Measurements from ENCODE around the gene INPP5E. TPM values are rescaled to one million over a fixed set of nuclear protein-coding genes. Genes with fewer than 3 reads are reported as not detected.

INPP5E gene
- total RNA-seq, 1 donor from 2014 or later, result 4.0 TPM

DNA sequence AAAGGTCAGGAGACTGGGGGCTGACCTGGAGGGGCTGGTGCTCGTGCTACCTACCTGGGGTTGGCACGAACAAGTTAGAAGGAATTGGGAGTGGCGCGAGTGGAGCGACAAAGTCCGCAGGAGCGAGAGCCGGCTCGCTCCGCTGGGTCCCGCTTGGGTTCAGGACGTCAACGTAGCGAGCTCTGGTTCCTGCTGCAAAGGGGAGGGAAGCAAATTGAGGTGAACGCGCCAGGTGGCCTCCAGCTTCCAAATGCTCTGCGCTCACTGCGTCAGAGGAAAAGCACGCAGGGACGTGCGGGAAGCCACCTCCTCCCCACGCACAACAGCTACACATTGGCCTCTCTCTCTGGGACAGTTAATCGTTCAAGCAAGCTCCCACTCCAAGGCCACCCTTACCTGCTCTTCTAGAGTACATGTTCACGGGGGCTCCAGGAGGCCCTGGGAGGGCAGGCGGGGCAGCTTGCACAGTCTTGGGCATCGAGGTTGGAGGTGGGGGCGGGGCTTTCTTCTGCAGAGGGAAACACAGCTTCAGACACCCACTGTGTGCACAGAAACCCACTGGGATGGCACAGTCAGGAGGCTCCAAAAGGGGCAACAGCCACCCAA, 7.6 kb upstream of the INPP5E start:
- DNase-seq (ENCODE audit: low read depth in 2 of 2), result no peak

DNA sequence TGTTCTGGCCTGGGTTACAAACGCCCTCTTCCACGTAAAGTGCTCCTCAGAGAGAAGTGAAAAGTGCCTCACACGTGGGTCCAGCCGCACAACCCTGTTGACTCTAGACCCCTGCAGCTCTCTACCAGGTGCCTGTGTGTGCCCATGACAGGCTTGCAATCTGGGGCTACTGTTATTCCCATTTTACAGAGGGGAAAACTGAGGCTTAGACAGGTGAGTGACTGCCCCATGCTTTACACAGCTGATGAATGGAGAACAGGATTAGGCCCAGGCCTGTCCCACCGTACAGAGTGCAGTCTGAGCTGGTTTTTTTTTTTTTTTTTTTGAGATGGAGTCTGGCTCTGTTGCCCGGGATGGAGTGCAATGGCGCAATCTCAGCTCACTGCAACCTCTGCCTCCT, 6.2 kb upstream of the INPP5E start:
- DNase-seq (ENCODE audit: low read depth in 2 of 2), result no peak

DNA sequence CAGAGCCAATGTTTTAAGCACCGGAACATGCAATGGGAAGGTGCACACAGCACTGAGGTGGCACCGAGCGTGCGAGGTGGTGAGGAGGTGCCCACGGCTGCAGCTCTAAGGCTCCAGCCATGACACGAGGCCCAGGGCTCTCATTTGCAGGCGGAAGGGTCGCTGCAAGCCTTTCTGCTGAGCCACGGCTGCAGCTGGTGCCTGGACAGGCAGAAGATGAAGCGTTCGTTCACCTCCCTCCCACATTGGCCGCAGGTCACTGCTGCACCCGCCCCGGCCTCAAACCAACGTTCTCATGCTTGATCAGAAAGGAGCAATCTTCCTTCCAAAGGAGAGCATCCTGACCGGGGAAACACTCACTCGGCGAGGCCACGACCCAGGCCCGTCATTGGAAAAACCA, 4.5 kb upstream of the INPP5E start:
- DNase-seq (ENCODE audit: low read depth in 2 of 2), result no peak

DNA sequence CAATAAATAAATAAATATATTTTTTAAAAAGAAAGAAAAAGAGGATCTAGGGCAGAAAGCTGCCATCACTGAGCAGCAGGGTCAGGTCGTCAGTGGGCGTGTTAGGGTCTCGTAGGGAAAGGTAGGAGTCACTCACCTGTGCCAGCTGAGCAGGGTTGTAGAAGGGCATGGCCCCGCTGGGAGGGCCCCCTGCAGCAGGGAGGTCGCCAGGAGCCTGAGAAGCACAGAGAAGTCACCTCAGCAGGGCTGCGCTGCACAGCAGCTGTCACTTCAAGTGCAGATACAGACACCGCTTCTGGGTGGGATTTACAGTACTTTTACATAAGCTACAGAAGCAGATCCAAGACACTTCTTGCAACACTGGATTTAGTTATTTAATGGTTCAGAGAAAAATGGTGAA, 4.0 kb upstream of the INPP5E start:
- DNase-seq (ENCODE audit: low read depth in 2 of 2), result no peak

DNA sequence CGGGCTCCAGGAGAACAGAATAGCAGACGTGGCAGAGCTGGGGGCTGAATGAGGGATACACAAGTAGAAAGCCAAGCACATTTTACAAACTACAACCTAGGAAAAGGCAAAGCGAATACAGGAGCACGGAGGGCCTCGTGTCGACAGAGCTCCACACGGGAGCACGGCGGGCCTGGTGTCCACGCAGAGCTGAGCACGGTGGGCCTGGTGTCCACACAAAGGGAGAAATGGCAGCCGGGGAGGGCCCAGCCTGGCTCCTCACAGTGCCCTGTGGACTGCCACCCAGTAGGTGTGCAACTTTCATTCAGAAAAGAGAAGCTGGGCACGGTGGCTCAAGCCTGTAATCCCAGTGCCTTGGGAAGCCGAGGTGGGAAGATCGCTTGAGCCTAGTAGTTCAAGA, 3.4 kb upstream of the INPP5E start:
- no peak for DNase-seq (ENCODE audit: low read depth in 2 of 2)

DNA sequence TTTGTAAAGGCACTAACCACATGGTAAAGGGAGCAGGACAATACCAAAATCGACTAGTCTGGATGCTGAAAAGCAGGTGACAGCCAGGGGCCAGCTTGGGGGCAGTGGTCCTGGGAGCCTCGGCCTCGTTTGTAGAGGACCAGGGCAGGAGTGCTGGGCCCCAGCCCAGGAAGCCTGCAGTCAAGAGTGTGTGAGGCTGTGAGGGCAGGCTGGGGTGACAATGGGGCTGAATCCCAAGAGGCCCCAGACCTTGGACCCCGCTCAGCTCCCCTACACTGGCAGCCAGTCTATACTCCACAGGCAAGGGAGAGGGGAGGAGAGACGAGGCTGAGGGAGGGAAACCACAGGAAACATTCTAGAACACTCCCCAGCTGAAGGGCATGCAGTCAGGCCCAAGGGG, 2.6 kb upstream of the INPP5E start:
- no peak for DNase-seq (ENCODE audit: low read depth in 2 of 2)

DNA sequence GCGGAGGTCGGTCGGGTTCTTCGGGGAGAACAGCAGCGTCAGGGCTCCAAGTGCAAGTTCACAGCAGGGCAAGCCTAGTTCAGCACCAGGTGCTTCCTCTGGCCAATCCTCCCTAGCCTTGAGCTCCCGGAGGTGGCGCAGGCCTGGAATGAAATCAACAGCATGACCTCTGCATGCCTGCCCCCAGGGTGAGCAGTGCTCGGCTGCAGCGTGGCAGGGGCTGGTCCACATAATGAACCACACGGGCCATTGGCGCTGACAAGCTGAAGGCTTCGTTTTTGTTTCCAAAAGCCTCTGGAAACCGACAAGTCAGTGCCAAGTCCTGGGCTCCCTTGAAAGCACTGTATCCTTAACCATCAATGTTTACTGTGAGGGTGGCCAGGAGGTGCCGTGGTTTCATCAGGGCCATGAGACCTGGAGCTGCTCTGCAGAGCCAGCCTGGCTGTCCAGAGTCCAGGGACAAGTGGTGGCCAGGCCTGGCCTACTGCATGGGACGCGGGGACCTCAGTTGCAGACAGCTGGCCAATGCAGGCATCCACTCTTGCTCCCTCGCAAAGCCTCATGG, 2.1 kb upstream of the INPP5E start:
- no peak for DNase-seq (ENCODE audit: low read depth in 2 of 2)

DNA sequence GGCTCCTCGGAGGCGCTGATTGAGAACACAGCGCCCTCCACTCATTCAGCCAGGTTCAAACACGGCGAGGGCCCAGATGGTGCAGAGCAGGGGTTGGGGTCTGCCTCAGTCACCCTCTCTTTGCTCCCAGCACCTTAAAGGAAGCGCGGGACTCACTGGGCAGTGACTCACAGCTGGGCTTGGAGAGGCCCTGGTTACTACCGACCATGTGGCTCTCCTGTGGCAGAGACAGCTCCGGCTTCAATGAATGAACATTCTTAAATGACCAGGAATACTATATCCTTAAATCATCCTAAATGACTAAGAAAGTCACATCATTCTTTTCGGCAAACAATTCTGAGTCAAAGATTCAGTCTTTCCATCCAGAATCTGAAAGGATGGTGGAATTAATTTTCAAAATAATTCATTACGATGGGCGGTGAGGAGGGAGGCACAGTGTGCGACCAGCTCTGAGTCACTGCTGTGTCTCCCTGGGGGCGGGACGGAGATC, 1.6 kb upstream of the INPP5E start:
- DNase-seq (ENCODE audit: low read depth in 2 of 2), result no peak

DNA sequence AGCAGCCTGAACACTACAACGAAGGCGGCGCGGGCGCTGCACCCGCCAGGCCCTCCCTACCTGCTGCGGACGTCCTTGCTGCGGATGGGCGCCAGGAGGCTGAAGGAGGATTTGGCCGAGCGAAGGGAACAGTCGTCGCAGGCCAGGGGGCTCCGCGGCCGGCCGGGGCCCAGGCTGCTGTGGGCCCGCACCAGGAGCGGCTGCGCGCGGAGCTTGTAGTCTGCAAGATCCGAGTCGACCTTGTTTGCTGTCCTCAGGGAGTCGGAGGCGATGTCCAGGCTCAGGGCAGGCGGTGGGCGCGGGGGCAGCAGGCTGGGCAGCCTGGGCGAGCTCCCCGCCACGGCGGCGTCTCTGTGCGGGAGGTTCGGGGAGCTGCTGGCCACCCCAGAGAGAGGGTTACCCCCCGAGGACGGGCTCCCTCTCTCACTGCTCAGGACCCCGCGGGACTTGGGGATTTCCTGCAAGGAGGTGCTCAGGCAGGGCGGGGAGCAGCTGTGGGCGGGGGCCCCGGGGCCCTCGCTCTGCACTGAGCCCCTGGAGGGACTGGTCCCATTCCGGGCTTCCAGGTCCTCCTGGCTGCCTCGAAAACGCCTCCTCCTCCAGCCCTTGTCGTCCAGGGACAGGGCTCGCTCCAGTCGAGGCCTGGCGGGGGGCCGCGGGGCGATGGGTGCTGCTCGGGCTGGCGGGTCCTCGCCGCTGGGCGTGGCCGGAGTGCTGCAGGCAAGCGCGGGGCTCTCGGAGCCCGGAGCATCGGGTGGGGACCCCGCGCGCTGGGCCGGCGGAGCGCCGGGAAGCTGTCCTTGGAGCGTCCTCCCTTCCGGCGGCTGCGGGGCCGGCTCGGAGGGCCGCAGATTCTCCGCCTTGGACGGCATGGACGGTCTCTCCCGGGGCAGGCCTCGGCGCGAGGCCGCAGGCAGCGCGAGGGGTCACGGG, 831 bp downstream of the INPP5E start:
- DNase-seq (ENCODE audit: low read depth in 2 of 2), result peak; percentile 28 to 39

DNA sequence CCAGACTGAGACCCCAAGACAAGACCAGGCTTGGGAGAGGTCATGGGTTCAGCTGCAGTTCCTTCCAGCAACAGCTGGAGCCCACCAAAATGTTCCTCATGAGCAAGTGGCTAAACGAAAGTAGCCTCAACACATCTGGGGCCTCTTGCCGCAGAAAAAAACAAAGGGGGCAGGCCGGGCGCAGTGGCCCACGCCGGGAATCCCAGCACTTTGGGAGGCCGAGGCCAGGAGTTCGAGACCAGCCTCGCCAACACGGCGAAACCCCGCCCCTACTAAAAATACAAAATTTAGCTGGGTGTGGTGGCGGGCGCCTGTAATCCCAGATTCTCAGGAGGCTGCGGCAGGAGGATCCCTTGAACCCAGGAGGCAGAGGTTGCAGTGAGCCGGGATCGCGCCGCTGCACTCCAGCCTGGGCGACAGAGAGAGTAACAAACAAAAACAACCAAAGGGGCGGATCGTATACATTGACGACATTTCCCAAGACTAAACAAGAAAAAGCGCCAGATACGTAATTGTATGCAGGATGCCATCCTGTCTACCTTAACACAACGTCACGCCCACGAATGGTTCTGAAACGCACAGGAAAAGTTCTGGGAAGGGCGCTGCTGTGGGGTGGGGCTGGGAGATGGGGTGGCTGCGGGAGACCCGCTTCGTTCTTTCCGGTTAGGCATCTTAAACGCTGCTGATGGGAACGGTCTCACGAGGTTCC, 1.7 kb downstream of the INPP5E start:
- no peak for DNase-seq (ENCODE audit: low read depth in 2 of 2)

DNA sequence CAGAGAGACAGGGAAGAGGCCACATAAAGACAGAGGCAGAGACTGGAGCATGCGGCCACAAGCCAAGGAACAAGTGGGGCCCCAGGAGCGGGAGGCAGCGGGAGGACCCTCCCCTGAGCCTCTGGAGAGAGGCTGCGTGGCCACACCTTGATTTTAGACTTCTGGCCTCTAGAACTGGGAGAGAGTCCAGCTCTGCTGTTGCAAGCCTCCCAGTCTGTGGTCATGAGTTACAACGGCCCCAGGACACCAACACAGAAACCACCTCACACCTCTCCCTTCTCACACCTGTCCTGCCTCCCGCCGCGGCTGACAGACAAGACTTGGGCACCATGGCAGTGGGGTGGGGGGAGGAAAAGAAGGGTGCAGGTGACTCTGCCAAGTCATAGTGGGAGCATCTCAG, 2.2 kb downstream of the INPP5E start:
- peak in 1 of 2 donors; percentile 17 for DNase-seq (ENCODE audit: low read depth in 2 of 2)

DNA sequence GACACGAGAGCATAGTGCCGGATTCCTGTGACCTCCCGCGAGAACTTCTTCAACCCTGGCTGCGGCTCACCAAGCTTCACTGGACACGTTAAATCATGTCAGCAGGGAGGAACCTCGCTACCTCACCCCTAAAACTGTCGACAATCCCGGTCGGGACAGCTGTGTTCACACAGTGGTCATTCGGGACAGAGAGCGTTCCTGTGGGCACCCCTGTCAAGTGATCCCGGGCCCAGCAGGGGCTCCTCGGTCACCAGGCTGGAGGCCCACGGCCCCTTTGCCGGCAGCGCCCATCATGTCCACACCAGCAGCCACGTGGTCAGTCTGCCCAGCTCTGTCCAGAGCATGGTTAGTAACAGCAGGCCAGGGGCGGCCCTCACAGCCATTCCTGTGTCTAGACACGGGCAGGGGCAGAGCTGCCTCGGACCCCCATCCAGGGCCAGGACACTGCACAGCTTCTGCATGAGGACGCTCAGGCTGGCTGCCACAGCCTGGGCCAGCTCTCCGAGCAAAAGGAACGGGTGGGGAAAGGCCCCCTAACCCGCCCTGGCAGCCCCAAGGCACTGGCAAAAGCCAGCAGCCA, 3.5 kb downstream of the INPP5E start:
- DNase-seq (ENCODE audit: low read depth in 2 of 2), result no peak

DNA sequence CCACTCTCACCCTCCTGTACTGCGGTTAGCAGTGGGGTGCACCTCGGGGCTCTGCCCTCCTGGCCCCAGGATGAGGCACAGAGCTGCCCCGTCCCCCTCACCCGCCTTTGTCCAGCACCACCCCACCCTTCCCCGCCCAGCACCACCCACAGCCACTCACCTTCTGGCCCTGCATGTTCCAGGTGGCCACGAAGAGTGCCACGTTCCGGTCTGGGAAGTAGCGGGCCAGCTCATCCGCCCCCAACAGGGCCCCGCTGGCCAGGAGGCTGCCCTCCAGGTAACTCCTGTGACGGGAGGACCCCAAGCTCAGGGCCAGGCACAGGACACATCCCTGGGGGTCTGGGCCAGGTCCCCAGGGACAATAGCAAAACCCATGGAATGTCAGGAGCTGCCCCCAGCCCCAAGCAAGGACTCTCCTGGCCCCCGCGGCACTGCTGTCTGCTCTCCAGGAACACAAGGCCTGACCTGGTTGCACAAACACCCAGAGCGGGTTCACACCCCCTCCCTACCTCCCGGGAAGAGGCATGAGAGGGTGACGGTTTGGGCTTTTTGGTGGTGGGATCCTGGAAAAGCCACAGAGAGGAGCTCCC, 5.0 kb downstream of the INPP5E start:
- no peak for DNase-seq (ENCODE audit: low read depth in 2 of 2)

DNA sequence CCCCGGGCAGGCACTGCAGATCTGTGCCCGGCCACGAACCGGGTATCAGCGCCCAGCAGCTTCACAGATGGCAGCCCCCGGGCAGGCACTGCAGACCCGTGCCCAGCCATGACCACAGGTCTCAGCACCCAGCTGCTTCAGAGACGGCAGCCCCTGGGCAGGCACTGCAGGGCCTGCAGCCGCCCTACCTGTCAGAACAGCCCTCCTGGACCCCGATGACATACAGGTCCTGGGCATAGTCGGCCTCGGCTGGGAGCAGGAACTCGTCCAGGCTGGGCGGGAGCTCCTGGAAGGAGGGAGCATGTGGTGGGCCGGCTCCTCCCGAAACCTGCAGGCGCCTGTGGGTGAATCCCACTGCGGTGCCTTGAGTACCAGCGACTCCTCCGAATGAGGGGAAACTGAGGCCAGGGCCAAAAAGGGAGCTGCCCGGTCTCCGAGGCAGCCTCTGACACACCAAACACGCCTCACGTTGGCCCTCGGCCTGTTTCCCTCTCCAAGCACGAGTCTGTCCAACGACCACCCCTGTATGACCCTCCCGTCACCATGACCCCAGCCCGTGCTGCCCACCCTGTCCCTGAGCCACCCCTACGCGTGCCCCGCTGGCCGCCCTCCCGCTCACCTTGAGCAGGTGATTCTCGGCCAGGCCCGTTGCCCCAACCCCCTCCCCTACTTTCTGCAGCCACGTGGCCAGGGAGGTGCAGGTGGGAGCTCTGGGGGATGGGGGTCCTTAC, 5.6 kb downstream of the INPP5E start:
- DNase-seq (ENCODE audit: low read depth in 2 of 2), result no peak

DNA sequence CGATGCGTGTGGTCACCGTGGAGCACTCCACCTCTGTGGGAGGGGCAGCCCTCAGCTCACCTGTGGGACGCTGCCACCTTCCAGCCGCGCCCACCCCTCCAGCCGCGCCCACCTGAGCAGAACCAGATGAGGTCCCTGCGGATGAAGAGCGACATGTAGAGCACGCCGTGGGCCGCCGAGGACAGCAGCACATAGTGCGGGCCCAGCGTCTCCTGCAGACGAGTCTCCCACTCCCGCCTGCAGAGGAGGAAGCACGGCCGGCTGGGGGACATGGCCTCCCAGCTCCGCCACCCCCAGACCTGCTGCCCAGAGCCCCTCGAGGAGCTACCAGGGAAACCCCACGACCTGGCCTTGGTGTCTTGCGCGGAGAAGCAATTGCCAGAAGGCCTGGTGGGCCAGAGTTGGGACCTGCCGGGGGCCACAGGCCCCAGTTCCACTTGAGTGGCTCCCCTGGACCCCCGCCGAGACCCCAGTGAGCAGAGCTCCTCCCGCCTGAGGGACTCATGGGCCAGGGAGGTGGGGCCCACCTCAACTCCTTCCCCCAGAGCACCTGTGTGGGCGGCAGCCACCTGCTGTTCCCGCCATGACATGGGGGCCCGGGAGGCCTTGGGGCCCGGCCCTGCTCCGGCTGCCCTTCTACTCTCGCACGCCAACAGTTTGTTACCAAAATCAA, 6.5 kb downstream of the INPP5E start:
- no peak for DNase-seq (ENCODE audit: low read depth in 2 of 2)

DNA sequence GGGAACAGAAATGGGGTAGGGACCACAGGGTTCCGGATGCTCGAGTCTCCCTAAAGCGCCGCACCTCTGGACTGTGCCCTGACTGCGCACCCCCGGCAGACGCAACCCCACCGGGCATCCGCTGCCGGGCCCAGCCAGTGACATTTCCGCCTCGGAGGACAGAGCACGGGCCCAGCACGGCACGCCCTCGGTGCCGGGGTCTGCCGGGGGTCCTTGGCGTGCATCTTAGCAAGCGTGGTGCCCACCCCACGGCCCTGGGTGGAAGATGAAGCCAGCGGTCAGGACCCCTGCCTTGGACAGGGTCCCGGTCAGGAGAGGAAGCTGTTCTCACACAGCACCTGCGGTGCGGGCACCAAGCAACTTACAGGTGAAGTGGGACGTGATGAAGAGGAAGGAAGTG, 7.1 kb downstream of the INPP5E start:
- DNase-seq (ENCODE audit: low read depth in 2 of 2), result no peak

DNA sequence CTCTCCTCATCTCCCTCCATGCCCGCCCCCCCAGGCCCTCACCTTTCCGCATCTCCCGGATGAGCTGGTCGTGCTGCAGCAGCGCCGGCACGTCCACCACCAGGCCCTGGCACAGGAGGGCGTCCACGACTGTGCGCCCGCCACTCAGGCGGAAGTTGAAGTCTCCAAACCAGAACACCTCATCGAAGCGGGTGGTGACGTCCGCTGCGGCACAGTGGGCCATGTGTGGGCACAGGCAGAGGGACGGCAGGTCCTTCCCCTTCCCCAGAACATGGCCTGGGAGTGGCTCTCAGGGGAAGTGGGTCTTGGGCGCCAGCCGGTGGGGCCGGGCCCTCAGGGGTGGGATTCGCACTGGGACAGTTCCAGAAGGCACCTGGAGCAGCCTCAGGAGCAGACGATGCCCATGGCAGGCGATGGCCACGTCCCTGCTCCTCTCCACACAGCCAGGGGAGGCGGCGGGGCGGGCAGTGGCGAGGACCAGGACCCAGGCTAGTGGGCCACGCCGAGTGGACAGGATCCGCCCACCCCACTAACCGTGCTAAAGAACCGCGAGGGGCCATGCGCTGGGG, 7.8 kb downstream of the INPP5E start:
- no peak for DNase-seq (ENCODE audit: low read depth in 2 of 2)

DNA sequence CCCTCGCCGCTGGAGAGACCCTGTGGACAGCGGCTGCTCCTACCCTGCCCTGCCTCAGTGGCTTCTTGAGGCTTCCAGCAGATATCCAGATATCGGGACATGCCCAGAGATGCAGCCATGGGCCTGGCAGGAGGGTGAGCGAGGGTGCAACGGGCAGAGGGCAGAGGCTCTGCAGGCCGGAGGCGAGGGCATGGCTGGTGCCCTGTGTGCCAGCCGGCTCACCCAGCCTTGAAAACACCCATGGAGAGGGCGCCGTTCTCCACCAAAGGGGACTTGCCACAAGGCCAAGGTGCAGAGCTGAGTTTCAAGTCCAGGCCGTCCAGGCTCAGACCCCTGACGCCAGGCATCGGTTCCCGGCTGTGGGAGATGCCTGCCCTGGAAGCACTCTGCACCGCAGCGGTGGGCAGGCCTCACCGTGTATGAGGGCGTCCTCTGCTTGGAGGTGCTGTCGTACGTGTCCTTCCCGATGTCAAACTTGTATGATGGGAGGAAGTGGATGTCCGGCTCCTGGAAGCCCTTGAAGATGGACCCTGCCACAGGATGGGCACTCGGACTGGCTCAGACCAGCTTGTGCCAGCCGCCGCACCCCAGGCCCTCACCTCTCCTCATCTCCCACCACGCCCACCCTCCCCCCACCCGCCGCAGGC, 8.9 kb downstream of the INPP5E start:
- DNase-seq (ENCODE audit: low read depth in 2 of 2), result no peak

All from lung microvascular endothelial cell (primary cell).